NCI-H774 (cell line): ENCODE results near the gene SEMA3D.
A peak's percentile ranks its signal among the peaks of the same experiment; 100 is the strongest.

Experiments used
- DNase-seq: peaks from one replicate; lab custom pipeline; 2025; lab: John Stamatoyannopoulos, UW

SEMA3D gene

DNA sequence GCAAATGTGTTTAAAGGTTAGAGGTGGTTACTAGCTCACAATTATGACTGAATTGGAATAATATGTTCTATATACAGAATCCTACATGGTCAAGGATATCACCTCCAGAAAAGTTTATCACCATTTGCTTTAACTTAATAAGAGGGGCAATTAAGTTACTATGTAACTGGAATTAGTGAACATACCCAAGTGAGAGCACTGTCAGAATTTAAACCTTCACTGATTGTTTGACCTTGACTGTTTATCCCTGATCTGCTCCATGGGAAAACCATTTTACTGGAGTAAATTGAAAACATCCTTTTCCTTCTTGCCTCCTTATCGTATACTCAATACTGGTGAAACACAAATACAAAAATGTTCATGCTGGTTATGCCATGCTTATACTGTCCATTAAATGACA lies 107.4 kb downstream of the SEMA3D start:
- no peak for DNase-seq

DNA sequence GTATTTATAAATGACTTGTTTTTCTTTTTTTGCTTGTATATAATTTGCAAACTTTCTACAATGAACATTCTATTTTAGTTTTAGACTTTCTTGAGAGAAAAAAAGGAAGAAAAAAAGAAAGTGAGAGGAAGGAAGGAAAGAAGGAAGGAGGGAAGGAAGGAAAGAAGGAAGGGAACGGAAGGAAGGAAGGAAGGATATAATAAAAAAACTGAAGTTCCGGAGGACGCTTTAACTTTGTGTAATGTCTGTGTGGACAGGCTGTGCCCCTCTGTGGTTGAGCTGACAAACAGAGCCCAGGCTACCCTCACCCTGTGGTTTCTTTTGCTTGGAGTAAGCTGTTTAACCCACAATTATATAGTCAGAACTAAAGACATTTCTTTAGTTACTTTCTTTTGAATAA lies 108.7 kb downstream of the SEMA3D start:
- DNase-seq, result no peak

DNA sequence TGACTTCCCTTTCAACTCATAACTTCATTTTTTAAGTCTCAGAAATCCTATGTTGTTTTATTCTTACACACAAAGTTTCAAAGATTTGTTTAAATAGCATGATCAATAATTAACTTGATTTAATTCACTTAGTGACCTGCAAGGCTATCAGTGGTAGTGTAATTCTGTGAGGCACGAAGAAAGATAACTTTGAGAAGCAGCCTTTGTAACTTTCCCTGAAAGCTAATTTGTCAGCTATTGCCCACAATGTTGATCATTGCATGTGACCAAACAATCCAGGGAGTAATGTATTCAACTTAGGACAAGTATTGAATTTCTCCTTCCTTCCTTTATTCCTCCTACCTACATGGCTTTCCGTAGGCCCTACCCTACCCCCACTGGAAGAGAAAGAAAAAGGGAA lies 111.0 kb downstream of the SEMA3D start:
- DNase-seq, result no peak

DNA sequence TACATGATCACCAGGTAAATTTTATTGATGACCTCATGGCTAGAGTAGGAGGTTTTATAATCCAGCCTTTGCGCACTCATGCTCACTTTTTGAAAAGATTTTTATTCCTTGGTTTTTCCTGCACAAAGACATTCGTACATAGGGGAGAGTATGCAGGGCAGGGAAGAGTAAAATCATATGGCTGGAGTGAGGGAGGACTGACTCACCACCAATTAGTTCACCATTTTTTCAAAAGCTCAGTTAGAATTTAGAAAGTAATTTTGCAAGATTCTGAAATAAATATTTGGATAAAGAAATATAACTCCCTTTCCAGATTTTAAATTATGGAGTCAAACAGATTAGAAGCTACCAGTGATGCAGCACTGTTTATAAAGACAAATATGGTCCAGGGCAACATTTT lies 111.9 kb downstream of the SEMA3D start:
- DNase-seq, result no peak

DNA sequence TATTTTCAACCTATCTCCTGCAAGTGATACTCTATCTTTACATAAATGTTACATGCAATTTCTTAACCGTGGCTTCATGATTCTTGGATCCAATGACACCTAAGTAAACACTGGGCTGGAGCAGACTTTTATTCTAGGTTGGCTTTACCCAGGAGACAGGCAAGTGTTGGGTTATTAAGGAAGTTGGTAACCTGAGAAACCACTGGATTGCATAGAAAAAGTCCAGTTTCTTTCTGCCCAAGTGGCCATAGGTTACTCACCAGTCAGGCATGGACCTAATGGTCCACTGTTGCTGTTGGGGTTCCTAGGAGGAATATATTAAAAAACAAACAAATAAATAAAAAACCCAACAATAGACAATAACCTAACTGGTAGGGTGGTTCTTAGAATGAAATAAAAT lies 112.8 kb downstream of the SEMA3D start:
- DNase-seq, result no peak

DNA sequence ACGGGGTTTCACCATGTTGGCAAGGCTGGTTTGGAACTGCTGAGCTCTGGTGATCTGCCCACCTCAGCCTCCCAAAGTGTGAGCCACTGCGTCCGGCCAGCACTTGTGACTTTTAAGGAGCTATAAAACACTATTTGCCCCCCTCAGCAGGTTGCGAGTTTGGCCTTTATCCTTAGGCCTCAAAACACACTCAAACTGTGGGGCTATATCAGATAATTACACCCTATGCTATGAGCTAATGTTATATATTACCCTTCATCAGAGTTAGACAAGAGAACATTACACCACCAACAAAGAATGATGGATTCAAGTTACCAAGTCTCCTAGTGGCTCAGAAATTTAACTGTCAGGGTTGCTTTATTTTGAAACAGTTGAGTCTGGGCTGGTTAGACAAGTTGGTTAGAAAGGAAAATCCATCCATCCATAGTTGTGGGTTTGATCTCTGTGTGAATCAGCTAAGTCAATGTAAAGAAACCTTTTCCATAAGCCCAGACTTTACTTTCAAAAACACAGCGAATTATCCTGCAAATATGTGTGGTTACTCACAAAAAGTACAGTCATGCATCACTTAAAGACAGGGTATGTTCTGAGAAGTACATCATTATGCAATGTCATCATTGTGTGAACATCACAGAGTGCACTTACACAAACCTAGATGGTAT lies 115.8 kb downstream of the SEMA3D start:
- no peak for DNase-seq

DNA sequence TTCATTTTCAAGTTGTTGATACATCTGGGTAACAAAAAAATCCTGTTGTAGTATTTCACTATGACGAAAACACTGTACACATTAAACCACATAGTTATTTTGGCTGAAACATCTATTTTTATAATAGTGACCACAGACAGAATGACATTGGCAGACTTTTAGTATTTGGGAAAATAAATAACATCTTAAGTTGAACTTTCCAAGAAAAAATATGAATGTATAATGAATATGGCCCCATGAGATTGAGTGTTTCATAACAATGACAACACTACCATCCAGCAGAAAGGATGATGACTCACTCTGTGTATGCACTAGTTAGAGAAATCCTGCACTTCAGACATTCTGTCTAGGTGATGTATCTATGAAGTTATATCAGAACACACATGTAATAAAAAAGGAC lies 118.1 kb downstream of the SEMA3D start:
- no peak for DNase-seq

DNA sequence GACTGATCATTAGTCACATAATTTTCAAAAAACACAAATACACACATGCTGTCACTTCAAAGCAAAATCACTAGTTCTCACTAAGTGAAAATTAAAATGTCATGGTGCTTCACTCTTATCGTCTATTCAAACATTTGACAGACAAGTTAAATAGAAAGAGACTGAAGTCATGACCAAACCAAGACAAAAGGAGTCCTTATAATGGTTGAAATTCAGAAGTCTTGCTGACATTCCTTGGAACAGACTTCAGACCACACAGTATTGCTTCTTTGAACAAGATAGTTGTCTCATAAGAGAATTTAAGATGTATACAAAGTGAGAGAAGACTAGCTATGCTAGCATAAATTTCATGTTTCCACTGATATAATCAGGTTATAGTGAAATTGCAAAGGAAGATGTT lies 119.5 kb downstream of the SEMA3D start:
- no peak for DNase-seq

DNA sequence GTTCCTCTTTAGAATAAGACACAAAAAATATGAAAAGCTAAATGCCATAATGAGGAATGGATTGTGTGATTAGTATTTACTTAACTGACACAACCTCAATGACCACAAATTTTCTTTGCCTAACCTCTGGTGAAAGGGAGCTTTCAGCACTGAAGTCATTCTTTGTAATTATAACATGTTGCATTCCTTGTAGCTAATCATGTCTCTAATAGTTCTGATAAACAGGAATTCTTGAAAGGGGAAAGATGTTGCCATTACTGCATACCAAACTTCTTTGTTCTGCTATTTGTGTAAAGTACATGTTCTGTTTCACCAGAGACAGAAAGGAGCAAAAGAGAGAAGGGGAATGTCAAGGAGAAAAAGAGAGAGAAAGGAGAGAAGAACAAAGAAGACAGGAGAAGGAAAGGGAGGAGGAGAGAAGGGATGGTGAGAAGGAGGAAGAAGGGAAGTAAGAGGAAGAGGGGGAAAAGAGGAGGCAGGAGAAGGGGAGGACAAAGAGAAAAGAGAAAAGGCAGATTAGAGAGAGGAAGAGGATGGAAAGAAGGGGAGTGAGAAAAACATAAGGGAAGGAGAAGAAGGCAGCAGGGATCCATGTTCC lies 120.9 kb downstream of the SEMA3D start:
- DNase-seq, result no peak

DNA sequence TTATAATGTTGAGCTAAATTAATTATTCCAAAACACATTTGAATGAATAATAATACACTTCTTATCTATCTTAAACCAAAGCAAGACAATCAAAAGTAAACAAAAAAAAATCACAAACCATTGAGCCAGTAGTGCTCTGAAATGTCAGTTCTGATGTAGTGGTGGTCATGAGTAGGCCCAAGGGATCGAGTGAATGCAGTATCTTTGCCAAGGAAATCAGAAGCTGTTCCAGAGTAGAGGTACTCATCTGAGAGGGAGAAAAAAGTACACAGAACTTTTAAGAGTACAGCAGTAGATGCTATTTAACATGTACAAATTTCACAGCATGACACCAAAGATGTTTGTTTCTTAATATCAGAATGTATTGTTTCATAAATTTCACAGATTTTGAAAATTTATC lies 121.5 kb downstream of the SEMA3D start:
- DNase-seq, result no peak

DNA sequence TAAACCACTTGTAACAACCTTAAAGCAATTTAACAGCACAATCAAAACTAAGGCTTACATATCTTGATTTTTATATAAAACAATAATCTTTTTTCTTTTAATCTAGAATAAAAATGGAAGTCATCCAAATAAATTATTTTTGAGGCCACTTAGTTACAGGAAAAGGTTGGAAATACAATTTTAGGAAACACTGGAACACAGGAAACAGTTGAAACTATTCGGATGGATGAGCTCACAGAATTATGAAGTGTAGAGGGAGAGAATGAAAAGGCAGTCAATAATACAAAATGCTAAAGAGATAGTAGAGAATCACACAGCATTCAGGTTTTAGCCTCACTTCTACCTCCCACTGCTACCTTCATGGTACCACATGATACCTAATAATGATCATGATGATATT lies 124.2 kb downstream of the SEMA3D start:
- no peak for DNase-seq

DNA sequence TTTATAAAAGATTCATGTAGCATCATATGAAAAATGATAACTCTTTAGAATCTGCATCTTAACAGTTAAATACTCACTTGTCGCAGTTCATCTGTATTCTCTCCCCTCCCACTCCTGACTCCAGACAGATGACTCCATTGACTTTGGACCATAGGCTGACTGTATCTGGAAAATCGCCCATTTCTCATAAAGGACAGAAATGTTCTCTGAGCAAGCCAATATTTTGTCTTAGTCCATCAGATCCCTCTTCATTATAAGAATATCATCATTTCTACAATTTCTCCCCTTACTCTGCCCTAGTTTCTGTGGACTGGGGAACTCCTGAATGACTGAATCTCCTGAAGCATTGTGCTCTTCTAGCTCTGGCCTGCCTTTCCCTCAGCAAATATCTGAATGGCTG lies 125.4 kb downstream of the SEMA3D start:
- no peak for DNase-seq

DNA sequence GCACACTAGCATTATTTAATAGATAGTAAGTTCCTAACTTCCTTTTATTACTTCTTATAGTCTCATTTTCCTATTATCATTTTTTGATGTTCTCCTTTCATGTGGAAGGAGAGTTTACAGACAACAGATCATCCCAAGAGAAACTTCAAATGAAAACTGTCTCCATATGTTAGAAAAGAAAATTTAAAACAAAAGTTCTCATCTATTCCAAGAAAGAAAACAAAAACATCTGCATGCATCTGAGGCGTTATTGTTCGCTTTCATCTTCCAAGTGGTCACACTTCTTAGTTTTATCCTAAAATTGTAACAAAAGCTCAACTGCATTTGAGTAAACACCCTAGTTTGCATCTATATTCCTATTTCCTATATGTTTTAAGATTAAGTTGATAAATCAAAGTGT lies 126.2 kb downstream of the SEMA3D start:
- DNase-seq, result no peak

DNA sequence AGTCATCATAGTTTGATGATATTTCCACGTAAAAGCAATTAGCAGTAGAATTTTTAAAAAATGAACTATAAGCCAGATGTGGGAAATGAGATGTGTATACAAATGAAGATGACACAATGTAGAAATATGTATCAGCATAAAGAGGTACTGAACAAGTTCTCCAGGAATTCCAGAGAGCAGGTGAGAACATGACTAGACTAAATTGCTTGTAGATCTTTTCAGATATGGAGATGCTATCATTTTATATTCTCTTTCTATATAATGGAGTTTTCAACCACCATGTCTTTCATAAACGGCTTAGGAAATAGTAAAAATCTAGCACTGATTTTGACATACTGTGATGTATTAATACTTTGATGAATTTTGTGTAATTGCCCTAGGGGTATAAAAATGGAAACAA lies 130.9 kb downstream of the SEMA3D start:
- DNase-seq, result no peak

DNA sequence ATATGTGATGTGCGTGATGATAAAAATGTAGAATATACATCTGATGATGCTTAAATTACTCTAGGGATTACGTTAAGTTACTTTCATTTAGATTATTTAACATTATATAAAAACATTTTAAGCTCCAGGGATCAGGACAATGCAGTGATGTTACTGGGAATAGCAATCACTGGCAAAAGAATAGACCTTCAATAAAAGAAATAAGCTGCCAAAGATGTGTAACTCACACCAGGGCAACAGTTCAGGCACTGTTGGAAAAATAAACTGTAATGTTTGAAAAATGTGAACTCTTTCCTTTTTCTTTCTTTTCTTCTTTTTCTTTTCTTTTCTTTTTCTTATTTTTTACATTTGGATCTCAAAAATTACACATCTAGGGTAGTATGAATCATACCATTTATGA lies 131.7 kb downstream of the SEMA3D start:
- DNase-seq, result no peak

DNA sequence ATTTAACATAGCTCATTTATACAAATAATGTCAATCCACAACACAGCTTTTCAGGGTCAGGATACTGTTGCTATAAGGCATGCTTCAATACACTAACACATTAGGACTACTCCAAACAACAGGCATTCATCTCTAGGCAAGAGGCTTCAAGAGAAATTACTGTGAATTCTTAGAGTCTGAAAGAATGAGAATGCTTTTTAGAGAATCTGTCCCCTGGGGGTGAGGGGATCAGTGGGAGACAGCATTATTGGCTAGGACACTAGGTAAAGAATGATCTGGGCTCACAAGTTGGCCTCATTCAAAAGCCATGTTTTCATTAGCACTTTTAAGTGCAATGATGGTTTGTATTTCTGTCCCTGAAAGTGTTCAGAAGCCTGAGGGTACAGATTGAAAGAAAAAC lies 132.6 kb downstream of the SEMA3D start:
- DNase-seq, result no peak

DNA sequence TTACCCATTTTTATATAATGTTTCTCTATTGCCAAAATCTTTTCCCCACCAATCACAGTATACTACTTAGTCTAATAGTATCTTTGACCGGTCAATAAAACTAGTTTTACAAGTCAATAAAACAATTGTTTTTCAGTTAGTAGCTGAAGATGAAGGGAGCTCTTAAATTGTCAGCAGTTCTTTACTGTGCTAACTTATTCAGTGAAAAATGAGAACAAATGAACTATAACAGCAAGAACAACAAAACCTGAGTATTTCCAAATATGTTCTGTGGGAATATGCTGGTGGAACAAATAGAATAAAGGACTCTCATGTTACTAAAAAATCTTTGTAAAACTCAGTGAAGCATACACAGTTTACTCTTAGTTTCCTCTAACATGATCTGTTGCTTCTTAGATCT lies 134.0 kb downstream of the SEMA3D start:
- DNase-seq, result no peak

DNA sequence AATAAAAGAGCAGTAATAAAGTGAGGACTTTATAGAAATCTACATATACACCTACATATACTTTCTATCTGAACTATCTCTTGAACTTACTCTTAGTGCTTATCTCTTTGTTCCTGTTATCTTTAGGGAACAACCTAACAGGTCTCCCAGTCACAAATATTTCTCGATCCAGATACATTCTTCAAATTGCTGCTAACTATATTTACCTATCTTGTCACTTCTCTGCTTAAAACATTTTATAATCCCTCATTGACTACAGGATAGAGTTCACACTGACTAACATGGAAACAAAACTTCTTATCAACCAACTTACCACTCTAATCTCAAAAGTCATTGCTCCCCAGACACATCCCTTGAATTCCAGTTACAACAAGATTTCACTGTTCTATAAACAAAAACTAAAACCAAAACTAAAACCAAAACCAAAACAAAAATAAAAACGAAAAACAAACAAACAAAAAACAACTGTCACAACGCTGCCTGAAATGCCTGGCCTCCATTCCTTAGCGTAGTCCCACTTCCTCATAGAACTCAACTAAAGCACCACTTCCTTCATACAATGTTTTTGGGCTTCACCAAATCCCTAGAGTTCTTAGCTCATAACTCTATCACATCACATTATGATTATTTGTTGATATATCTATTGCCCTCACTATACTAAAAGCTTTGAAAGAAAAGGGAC lies 134.7 kb downstream of the SEMA3D start:
- no peak for DNase-seq

DNA sequence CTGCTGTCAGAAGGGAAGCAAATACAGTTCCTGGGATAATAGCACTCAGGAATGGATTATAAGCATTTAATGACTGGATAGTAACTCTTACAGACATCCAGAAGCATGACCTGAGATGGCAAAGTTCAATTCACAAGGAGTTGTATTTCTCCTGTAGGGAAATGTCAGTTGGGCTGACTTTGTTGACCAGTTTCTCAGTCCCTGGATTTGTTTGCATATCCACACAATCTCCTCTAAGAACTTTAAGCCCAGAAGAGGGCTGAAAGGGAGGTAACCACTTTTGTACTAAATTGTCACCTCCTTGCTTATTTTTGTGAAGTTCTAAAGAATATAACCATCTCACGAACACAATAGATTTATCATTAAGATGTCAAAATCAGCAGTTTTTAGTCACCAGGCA lies 140.3 kb downstream of the SEMA3D start:
- DNase-seq, result no peak

DNA sequence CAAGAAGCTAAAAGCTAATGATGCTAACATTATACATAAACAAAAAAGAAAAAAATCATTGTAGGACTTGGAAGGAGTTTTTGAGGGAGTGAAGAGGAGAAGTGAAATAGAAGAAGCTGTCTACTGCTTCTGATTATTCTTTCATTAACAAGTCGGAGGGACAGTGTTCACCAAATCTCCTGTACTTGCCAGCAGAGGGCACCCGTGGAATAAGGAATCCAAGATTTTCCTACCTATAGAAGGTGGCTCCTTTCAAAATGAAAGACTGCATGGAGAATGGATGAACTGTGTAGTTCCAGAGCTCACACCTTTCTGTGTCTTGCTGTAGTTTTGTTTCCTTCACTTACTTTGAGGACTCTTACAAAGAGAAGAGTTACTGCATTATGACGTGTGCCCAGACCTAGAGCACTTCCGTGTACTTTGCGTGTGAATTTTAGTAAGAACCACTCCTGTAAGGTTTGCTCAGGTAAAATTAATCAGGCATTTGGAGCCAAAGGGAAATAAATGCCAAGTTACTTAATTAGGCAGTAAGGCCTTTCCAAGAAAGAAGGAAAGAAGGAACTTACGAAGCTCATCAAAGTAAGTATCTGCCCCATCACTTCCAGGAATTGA lies 145.1 kb downstream of the SEMA3D start:
- peak; percentile 66 for DNase-seq

DNA sequence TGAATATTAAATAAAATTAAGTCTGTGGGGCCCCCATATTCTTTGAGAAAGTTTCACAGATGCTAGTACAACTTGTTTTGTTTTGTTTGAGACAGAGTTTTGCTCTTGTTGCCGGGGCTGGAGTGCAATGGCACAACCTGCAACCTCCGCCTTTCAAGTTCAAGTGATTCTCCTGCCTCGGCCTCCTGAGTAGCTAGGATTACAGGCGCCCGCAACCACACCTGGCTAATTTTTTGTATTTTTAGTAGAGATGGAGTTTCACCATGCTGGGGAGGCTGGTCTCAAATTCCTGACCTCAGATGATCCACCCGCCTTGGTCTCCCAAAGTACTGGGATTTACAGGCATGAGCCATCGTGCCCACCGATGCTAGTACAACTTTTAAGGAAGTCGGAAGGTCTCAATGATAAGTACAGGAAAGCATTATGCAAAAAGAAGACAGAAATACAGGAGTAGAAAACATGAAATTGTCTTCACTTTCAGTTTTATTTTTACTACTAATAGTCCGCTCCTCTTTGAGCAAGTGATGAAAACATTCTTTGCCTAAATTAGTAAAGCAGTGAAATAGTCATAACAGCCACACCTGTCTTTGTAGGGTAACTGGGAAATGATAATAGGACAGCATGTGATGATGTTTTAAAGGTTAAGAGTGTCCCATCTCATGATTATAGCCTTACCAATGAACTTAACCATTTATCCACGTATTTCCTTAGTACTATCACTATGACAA lies 147.5 kb downstream of the SEMA3D start:
- DNase-seq, result no peak

DNA sequence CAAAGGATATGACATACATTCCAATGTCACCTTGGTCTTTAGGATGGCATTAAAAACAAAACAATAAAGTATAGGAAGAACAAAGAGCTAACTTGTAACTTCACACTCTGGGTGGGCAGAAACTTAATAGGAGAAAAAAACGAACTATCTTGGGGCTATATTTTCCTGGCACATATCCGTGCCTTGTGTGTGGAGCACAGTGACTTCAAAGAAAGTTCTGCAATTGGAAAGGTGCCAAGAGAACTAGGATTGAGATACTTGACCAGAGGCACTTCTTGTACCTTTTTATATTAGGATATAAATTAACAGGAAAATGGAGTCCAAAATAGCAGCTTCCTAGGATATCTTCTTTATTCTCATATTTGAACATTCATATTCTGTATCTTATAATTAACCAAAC lies 148.4 kb downstream of the SEMA3D start:
- no peak for DNase-seq

DNA sequence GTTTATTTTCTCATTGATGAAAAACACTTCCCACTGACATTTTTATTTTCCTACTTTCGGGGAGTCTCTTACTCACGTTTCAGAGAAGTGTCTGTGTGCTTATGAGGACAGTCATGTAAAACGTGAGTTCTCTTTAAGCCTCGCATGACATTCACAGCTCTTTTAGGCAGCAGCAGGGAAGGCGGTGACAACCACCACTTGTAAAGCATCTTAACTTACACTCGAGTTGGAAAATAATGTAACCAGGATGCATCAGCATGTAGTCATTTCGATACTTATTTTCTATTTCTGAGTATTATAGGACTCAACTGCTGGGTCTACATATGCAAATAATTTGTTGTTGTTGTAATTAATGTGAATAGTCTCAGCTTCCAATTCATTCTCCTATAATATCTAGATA lies 153.6 kb downstream of the SEMA3D start:
- no peak for DNase-seq
